ENCODE data around the gene ELMO1. TPM values are rescaled to one million over a fixed set of nuclear protein-coding genes. Genes with fewer than 3 reads are reported as not detected.

ELMO1 gene
- total RNA-seq, 2 donors from 2014 or later: 10.9 to 56.0 TPM

GRCh38 chr7:37116093-37116701, 332.5 kb downstream of the ELMO1 start:
- no peak for TF ChIP-seq CTCF (IDR thresholded peaks at IDR 0.05)
- no peak for TF ChIP-seq POLR2A (IDR thresholded peaks at IDR 0.05)
- H3K27me3 ChIP-seq: no peaks in the 10 kb centered on the region
- WGBS, 2 donors: 90 to 100% methylated on average over 1 of the region's 1 CpG
- H3K27ac ChIP-seq: no peak overlapping the region
- H3K4me3 ChIP-seq: no peak overlapping the region
- intact Hi-C loops (cut with DNase I): no loop called here
- no peaks in the 10 kb centered on the region for H3K36me3 ChIP-seq (replicated peaks in 1 of 2; ENCODE audit: insufficient read depth in 1 of 2, low read depth in 2 of 2)
- no peaks in the 10 kb centered on the region for H3K4me1 ChIP-seq
- DNase-seq (no peak), ATAC-seq (no peak)
- H3K9me3 ChIP-seq: no peaks in the 10 kb centered on the region

- TF ChIP-seq POLR2A (IDR thresholded peaks at IDR 0.05): no peak
- TF ChIP-seq CTCF (IDR thresholded peaks at IDR 0.05): no peak
- no peak for ATAC-seq
- Histone ChIP-seq H3K4me1 (no peaks in the 10 kb centered on the region), H3K9me3 (no peaks in the 10 kb centered on the region), H3K27me3 (no peaks in the 10 kb centered on the region), H3K36me3 (replicated peaks in 1 of 2; ENCODE audit: insufficient read depth in 1 of 2, low read depth in 2 of 2) (no peaks in the 10 kb centered on the region), H3K4me3 (no peak overlapping the region), H3K27ac (no peak overlapping the region)
- DNase-seq: no peak
- 78 to 79% methylated on average over 6 of the region's 6 CpGs for WGBS, 2 donors
- intact Hi-C loops (cut with DNase I): no loop called here
These were observed 334.9 kb downstream of the ELMO1 start for GRCh38 chr7:37113661-37114355.

GRCh38 chr7:37112876-37113275, 335.8 kb downstream of the ELMO1 start:
- ATAC-seq (no peak), DNase-seq (no peak)
- 87 to 97% methylated on average over 3 of the region's 3 CpGs for WGBS, 2 donors

GRCh38 chr7:37112218-37112617, 336.4 kb downstream of the ELMO1 start:
- no peak overlapping the region for H3K27ac ChIP-seq
- H3K9me3 ChIP-seq: no peaks in the 10 kb centered on the region
- H3K27me3 ChIP-seq: no peaks in the 10 kb centered on the region
- no peak for ATAC-seq
- no peak overlapping the region for H3K4me3 ChIP-seq
- DNase-seq: no peak
- intact Hi-C loops (cut with DNase I): no loop called here
- no peak for TF ChIP-seq POLR2A (IDR thresholded peaks at IDR 0.05)
- no peak for TF ChIP-seq CTCF (IDR thresholded peaks at IDR 0.05)
- no peaks in the 10 kb centered on the region for H3K36me3 ChIP-seq (replicated peaks in 1 of 2; ENCODE audit: insufficient read depth in 1 of 2, low read depth in 2 of 2)
- 71 to 77% methylated on average over 2 of the region's 2 CpGs for WGBS, 2 donors
- H3K4me1 ChIP-seq: no peaks in the 10 kb centered on the region

More at GRCh38 chr7:37112876-37113275, 335.8 kb downstream of the ELMO1 start:
- Histone ChIP-seq H3K4me3 (no peak overlapping the region), H3K4me1 (no peaks in the 10 kb centered on the region), H3K36me3 (replicated peaks in 1 of 2; ENCODE audit: insufficient read depth in 1 of 2, low read depth in 2 of 2) (no peaks in the 10 kb centered on the region), H3K9me3 (no peaks in the 10 kb centered on the region), H3K27ac (no peak overlapping the region), H3K27me3 (no peaks in the 10 kb centered on the region)
- TF ChIP-seq CTCF (IDR thresholded peaks at IDR 0.05): no peak
- no peak for TF ChIP-seq POLR2A (IDR thresholded peaks at IDR 0.05)
- intact Hi-C loops (cut with DNase I): no loop called here

- no peaks in the 10 kb centered on the region for H3K4me1 ChIP-seq
- no peak overlapping the region for H3K27ac ChIP-seq
- 92 to 96% methylated on average over 1 of the region's 1 CpG for WGBS, 2 donors
- DNase-seq (no peak), ATAC-seq (no peak)
- no peak overlapping the region for H3K4me3 ChIP-seq
- no peaks in the 10 kb centered on the region for H3K9me3 ChIP-seq
- intact Hi-C loops (cut with DNase I): no loop called here
- TF ChIP-seq POLR2A (IDR thresholded peaks at IDR 0.05): no peak
- no peak for TF ChIP-seq CTCF (IDR thresholded peaks at IDR 0.05)
- H3K36me3 ChIP-seq (replicated peaks in 1 of 2; ENCODE audit: insufficient read depth in 1 of 2, low read depth in 2 of 2): no peaks in the 10 kb centered on the region
- H3K27me3 ChIP-seq: no peaks in the 10 kb centered on the region
These were observed 337.2 kb downstream of the ELMO1 start for GRCh38 chr7:37111459-37111858.

Measured in body of pancreas (tissue), 4 donors.